CD14-positive monocyte (primary cell): Measurements from ENCODE around the gene TMEM50A. TPM values are rescaled to one million over a fixed set of nuclear protein-coding genes. Genes with fewer than 3 reads are reported as not detected.
"Not testable (repeated sequence)": the region's sequence is repeated elsewhere in the genome, so short reads cannot be mapped to it uniquely, and the experiment has no call there.

Experiments
- DNase-seq, 3 donors: peaks; one replicate each; pipeline ENCODE4 v3.0.0-alpha.2; 2011 to 2022
- H2AFZ ChIP-seq: 2 replicates; pipeline ENCODE4 v1.6.0; 2012; ENCODE audit warnings: mild to moderate bottlenecking, low read depth, low read length, inconsistent platforms; ENCODE audit not compliant: insufficient read depth, poor library complexity, severe bottlenecking
- H3K27ac ChIP-seq, 2 donors: 1 replicate in 1 of 2; 2 replicates in 1 of 2; pipeline ENCODE4 v1.5.1; 2012 to 2013; ENCODE audit warnings: low read length in 2 of 2, control low read depth in 1 of 2, inconsistent platforms in 1 of 2, low read depth in 1 of 2, mild to moderate bottlenecking in 1 of 2
- H3K27me3 ChIP-seq, 2 donors: one replicate each; pipeline versions ENCODE4 v1.6.0 to v1.6.1; 2011 to 2013; ENCODE audit warnings: low read length in 2 of 2; ENCODE audit not compliant: control insufficient read depth in 2 of 2, insufficient read depth in 2 of 2
- H3K36me3 ChIP-seq, 2 donors: replicated peaks in 1 of 2; 1 replicate in 1 of 2; 2 replicates in 1 of 2; pipeline versions ENCODE4 v1.5.1 to v1.6.1; 2012 to 2013; ENCODE audit warnings: low read length in 2 of 2, control low read depth in 1 of 2, inconsistent platforms in 1 of 2, mild to moderate bottlenecking in 1 of 2; ENCODE audit not compliant: insufficient read depth in 2 of 2, control insufficient read depth in 1 of 2
- H3K4me1 ChIP-seq, 2 donors: 1 replicate in 1 of 2; 2 replicates in 1 of 2; pipeline versions ENCODE4 v1.5.1 to v1.6.1; 2012 to 2013; ENCODE audit warnings: low read length in 2 of 2, control low read depth in 1 of 2, inconsistent platforms in 1 of 2, mild to moderate bottlenecking in 1 of 2, moderate library complexity in 1 of 2; ENCODE audit not compliant: insufficient read depth in 2 of 2, control insufficient read depth in 1 of 2
- H3K4me2 ChIP-seq: replicated peaks from 2 replicates; pipeline ENCODE3; 2012; ENCODE audit warnings: low read length, moderate library complexity, mild to moderate bottlenecking; ENCODE audit not compliant: poor library complexity, severe bottlenecking; ENCODE audit errors: extremely low read depth
- H3K4me3 ChIP-seq, 3 experiments: fragments of 200-600 bp in 1 of 3; sonication (generic) in 1 of 3; replicated peaks in 1 of 3; 1 replicate in 2 of 3; 2 replicates in 1 of 3; pipeline ENCODE4 v1.5.1; 2011 to 2013; ENCODE audit warnings: low read length in 3 of 3, mild to moderate bottlenecking in 3 of 3, control low read depth in 2 of 3, low read depth in 2 of 3, inconsistent platforms in 1 of 3, moderate library complexity in 1 of 3
- H3K79me2 ChIP-seq: 2 replicates; pipeline ENCODE4 v1.6.0; 2012; ENCODE audit warnings: mild to moderate bottlenecking, control low read depth, inconsistent platforms, low read length, moderate library complexity; ENCODE audit not compliant: insufficient read depth
- H3K9ac ChIP-seq: 2 replicates; pipeline ENCODE4 v1.6.0; 2017; ENCODE audit warnings: low read length, mild to moderate bottlenecking; ENCODE audit not compliant: insufficient read depth, poor library complexity, severe bottlenecking
- H3K9me3 ChIP-seq, 2 donors: replicated peaks in 1 of 2; 1 replicate in 1 of 2; 2 replicates in 1 of 2; pipeline versions ENCODE4 v1.5.1 to v1.6.1; 2012 to 2013; ENCODE audit warnings: low read length in 2 of 2, control low read depth in 1 of 2; ENCODE audit not compliant: control insufficient read depth in 1 of 2, insufficient read depth in 1 of 2
- H4K20me1 ChIP-seq: 2 replicates; pipeline ENCODE4 v1.6.0; 2012; ENCODE audit warnings: mild to moderate bottlenecking, low read length, control low read depth, moderate library complexity; ENCODE audit not compliant: insufficient read depth
- H3K27ac Mint-ChIP-seq, 7 donors: one replicate each; pipeline ENCODE4 v1.8.0; 2020; ENCODE audit warnings: mild to moderate bottlenecking in 7 of 7, mixed read lengths in 7 of 7, moderate library complexity in 6 of 7, inconsistent platforms in 2 of 7
- H3K27me3 Mint-ChIP-seq, 3 donors: one replicate each; pipeline ENCODE4 v1.8.0; 2021 to 2022; ENCODE audit warnings: low read depth in 3 of 3, mild to moderate bottlenecking in 3 of 3, mixed read lengths in 3 of 3, moderate library complexity in 3 of 3, inconsistent platforms in 1 of 3
- H3K36me3 Mint-ChIP-seq, 2 donors: one replicate each; pipeline ENCODE4 v1.8.0; 2020; ENCODE audit warnings: mixed read lengths in 2 of 2, inconsistent platforms in 1 of 2, mild to moderate bottlenecking in 1 of 2
- H3K4me1 Mint-ChIP-seq: one replicate; pipeline ENCODE4 v1.8.0; 2020; ENCODE audit warnings: mild to moderate bottlenecking, mixed read lengths
- H3K4me3 Mint-ChIP-seq, 2 donors: one replicate each; pipeline ENCODE4 v1.8.0; 2020; ENCODE audit warnings: mild to moderate bottlenecking in 2 of 2, mixed read lengths in 2 of 2, moderate library complexity in 1 of 2
- H3K9me3 Mint-ChIP-seq, 7 donors: one replicate each; pipeline ENCODE4 v1.8.0; 2020 to 2022; ENCODE audit warnings: mixed read lengths in 7 of 7, mild to moderate bottlenecking in 6 of 7, moderate library complexity in 6 of 7, inconsistent platforms in 2 of 7
- WGBS: methylation state at CpG from one replicate; pipeline ENCODE4 v1.1.5; 2013; ENCODE audit warnings: missing lambda C conversion rate; ENCODE audit not compliant: insufficient coverage; 5-methylcytosine and 5-hydroxymethylcytosine counted together
- intact Hi-C, 2 donors: fragments of 100-400 bp; cut with micrococcal nuclease; formaldehyde crosslinking; loops; one replicate each; pipeline versions ENCODE4 v1.15.0 to v1.15.1; 2023
- polyA minus RNA-seq: library from RNA; depleted of rRNA, polyadenylated mRNA; stranded (reverse); fragments of >200 nt; gene quantifications from 2 replicates; pipeline ENCODE4 v1.2.3, GENCODE V29; 2012
- polyA plus RNA-seq, 3 donors: library from polyadenylated mRNA; depleted of rRNA in 1 of 3; unstranded in 2 of 3; stranded (reverse) in 1 of 3; fragments of 300-500 nt in 2 of 3; fragments of >200 nt in 1 of 3; fragmentation: Illumina TruSeq in 2 of 3; gene quantifications; 1 replicate in 2 of 3; 2 replicates in 1 of 3; pipeline ENCODE4 v1.2.3, GENCODE V29; 2012 to 2021
- total RNA-seq, 12 experiments: library from RNA in 1 of 12; stranded (reverse) in 1 of 12; fragments of 120-200 nt in 1 of 12; gene quantifications; one replicate each; pipeline ENCODE4 v1.2.4 and lab custom pipeline; 2013 to 2026; ENCODE audit warnings: mixed read lengths in 6 of 12, inconsistent platforms in 1 of 12
- TF ChIP-seq, protein P1 (sequence below): fragments of 200-600 bp; IDR thresholded peaks from one replicate; pipeline ENCODE4 v1.8.0; 2022; ENCODE audit warnings: antibody characterized with exemption, mild to moderate bottlenecking

The TMEM50A gene
- 102 TPM for total RNA-seq (2013)
- polyA plus RNA-seq (100 to 1,000 TPM in 2 of 3 donors, 10 to 100 TPM in 1; 61.1 to 305 (median 277) TPM), polyA minus RNA-seq (34.5 and 51.5 TPM in 2 replicates), total RNA-seq (lab: John Stamatoyannopoulos, UW) (58.7 to 138 (median 84.5) reads per million in 11 experiments)

DNA sequence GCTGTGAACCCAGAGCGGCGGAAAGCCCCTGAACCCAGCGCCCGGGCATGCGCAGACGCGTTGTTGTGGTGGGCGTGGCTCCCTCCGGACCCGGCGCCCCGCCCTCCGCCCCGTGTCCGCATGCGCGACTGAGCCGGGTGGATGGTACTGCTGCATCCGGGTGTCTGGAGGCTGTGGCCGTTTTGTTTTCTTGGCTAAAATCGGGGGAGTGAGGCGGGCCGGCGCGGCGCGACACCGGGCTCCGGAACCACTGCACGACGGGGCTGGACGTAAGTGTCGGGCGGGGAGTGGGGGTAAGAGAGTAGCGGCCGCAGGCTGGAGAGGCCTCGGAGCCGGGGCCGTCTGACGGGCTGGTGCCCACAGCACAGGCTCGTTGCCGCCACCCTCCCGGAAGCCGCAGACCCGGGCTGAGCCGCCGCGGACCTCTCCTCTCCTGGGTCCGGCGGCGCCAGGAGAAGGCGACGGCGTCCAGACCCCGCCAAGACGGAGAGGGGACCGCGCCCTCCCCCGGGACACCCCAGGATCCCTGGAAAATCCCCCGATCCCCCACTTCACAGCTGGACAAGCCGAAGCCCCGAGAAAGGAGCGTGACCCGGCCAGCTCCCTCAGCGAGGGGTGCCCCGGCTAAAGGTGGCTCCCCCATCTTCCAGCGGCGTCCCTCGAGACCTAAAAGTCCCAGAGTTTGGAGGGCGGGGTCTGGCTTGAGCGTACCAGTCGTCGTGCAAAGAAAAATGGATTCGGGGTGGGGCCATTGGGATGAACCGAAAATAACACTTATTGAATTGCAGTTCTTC lies at the start of gene TMEM50A:
TSS of gene TMEM50A (plus strand) at position 147 of the 794 bp plus-strand sequence. CDS start 2,153 bp downstream, outside the sequence.
- intact Hi-C loops = loop anchor here in 1 of 2 donors (2.0 to 5.0 kb wide), 2 partner anchors 70 to 91 kb away; partner anchors contain the start of gene RSRP1
- H3K27me3 Mint-ChIP-seq = no peaks in the 10 kb centered on the region
- H3K27ac Mint-ChIP-seq = peak within 1 kb of the TSS; percentile 91 to 98 (median 95)

DNA sequence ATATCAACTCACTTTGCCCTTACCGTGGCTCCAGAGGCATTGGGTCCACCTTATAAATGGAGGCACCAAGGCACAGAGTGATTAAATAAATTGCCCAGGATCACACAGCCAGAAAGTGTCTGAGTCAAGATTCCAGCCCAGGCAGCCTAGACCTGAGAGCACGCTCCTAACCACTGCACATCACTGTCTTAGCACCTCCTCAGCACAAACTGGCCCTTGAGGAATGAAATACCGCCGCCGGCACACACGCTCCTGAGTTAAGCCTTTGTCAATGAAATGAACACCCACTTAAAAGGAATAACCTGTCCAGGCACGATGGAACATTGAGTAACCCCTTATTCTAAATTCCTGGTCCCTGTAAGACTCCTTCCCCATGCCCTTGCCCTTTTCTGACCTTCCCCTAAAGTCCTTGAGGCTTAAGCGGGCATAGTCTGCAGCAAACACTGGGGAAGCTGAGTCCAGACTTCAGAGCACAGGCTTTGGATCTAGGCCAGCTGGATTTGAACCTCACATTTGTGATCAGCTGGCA lies 49.5 kb upstream of the TMEM50A start:
- not testable (repeated sequence) for H3K4me1 ChIP-seq, H3K36me3 Mint-ChIP-seq, H3K27me3 Mint-ChIP-seq, H3K36me3 ChIP-seq, H3K9ac ChIP-seq, H3K79me2 ChIP-seq, H2AFZ ChIP-seq, H3K27ac Mint-ChIP-seq, H3K4me3 ChIP-seq, H3K9me3 ChIP-seq, H3K4me1 Mint-ChIP-seq, DNase-seq, H4K20me1 ChIP-seq, H3K27ac ChIP-seq, H3K4me3 Mint-ChIP-seq, H3K9me3 Mint-ChIP-seq, H3K4me2 ChIP-seq, H3K27me3 ChIP-seq
- intact Hi-C loops = loop anchor here in 1 of 2 donors (10.0 kb wide), 1 partner anchor 236 kb away; no protein-coding TSS in a partner anchor
- WGBS = no CpG with 5 or more reads among the region's 8 CpGs

More for the DNA sequence above, at the start of gene TMEM50A:
- Histone ChIP-seq H3K9me3 (no peaks in the 10 kb centered on the region), H2AFZ (peak within 1 kb of the TSS; percentile 89), H3K79me2 (peaks cover 56% of the 10 kb centered on the region), H3K4me1 (peaks cover 12 to 21% of the 10 kb centered on the region in 2 donors), H3K9ac (peak within 1 kb of the TSS; percentile 95), H3K4me3 (peak within 1 kb of the TSS; percentile 97 to 98 (median 98)), H3K27me3 (no peaks in the 10 kb centered on the region), H3K27ac (peak within 1 kb of the TSS; percentile 97 to 99), H4K20me1 (peaks cover 43% of the 10 kb centered on the region), H3K36me3 (peaks cover 4 to 11% of the 10 kb centered on the region in 2 donors), H3K4me2 (peak within 1 kb of the TSS; percentile 89)
- under 1% methylated on average over 59 of the region's 75 CpGs for WGBS
- TF ChIP-seq, protein P1, sequence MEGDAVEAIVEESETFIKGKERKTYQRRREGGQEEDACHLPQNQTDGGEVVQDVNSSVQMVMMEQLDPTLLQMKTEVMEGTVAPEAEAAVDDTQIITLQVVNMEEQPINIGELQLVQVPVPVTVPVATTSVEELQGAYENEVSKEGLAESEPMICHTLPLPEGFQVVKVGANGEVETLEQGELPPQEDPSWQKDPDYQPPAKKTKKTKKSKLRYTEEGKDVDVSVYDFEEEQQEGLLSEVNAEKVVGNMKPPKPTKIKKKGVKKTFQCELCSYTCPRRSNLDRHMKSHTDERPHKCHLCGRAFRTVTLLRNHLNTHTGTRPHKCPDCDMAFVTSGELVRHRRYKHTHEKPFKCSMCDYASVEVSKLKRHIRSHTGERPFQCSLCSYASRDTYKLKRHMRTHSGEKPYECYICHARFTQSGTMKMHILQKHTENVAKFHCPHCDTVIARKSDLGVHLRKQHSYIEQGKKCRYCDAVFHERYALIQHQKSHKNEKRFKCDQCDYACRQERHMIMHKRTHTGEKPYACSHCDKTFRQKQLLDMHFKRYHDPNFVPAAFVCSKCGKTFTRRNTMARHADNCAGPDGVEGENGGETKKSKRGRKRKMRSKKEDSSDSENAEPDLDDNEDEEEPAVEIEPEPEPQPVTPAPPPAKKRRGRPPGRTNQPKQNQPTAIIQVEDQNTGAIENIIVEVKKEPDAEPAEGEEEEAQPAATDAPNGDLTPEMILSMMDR = no peak
- DNase-seq = peak; percentile 74 to 85 (median 84)
- Mint-ChIP-seq H3K36me3 (peaks cover 17 to 34% of the 10 kb centered on the region in 2 donors), H3K4me3 (peak within 1 kb of the TSS; percentile 95 to 99), H3K9me3 (no peaks in the 10 kb centered on the region), H3K4me1 (peaks cover 24% of the 10 kb centered on the region)
